Keratinocyte (primary cell): ENCODE measurements around the gene FGF2.

ENCODE experiments used
- EZH2 ChIP-seq: IDR thresholded peaks from one replicate; pipeline ENCODE4 v1.6.1; 2012; ENCODE audit warnings: inconsistent platforms, mild to moderate bottlenecking, low read length, moderate library complexity
- TF ChIP-seq, protein P1 (sequence below), 3 experiments: IDR thresholded peaks in 1 of 3; conservative IDR thresholded peaks in 1 of 3; optimal IDR thresholded peaks in 1 of 3; 2 replicates in 2 of 3; 3 replicates in 1 of 3; pipeline versions ENCODE3 to v1.5.1; 2011; ENCODE audit warnings: low read length in 3 of 3, mild to moderate bottlenecking in 3 of 3, moderate library complexity in 2 of 3, control low read depth in 1 of 3, inconsistent platforms in 1 of 3; ENCODE audit not compliant: insufficient read depth in 2 of 3; ENCODE audit errors: extremely low read depth in 1 of 3

DNA sequence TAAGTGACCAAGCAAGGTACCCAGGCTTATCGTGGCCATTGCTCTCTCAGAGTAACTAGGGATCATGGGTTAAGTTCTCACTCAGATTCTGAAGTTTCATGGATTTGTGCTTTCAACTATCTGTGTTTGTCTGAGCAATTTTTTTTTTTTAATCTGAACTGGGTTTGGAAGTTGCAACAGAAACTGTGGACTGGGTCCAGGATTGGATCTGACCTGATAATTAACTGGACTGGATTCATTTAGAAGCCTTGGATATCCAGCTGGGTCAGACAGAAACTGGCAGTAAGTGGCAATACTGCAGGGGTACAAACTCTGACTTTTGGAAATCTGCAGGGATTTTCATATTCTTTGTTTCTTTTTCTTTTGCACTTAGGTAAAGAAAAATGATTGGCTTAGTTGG is 38.7 kb upstream of the FGF2 start:
- TF ChIP-seq, protein P1, sequence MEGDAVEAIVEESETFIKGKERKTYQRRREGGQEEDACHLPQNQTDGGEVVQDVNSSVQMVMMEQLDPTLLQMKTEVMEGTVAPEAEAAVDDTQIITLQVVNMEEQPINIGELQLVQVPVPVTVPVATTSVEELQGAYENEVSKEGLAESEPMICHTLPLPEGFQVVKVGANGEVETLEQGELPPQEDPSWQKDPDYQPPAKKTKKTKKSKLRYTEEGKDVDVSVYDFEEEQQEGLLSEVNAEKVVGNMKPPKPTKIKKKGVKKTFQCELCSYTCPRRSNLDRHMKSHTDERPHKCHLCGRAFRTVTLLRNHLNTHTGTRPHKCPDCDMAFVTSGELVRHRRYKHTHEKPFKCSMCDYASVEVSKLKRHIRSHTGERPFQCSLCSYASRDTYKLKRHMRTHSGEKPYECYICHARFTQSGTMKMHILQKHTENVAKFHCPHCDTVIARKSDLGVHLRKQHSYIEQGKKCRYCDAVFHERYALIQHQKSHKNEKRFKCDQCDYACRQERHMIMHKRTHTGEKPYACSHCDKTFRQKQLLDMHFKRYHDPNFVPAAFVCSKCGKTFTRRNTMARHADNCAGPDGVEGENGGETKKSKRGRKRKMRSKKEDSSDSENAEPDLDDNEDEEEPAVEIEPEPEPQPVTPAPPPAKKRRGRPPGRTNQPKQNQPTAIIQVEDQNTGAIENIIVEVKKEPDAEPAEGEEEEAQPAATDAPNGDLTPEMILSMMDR (optimal IDR thresholded peaks at IDR 0.05 in 1 of 3, IDR thresholded peaks at IDR 0.05 in 1 of 3, conservative IDR thresholded peaks at IDR 0.05 in 1 of 3; ENCODE audit: extremely low read depth in 1 of 3, insufficient read depth in 2 of 3, low read length in 3 of 3): no peak
- no peak for TF ChIP-seq EZH2
